ENCODE results near the gene LPCAT1. TPM values are rescaled to one million over a fixed set of nuclear protein-coding genes. Genes with fewer than 3 reads are reported as not detected.

LPCAT1 gene
- total and polyA plus RNA-seq, 2 experiments from 2014 or later = 78.0 to 255 TPM

- H4K20me1 ChIP-seq (replicated peaks; ENCODE audit: insufficient read depth) = no peaks in the 10 kb centered on the region
- peak; percentile 66 for ATAC-seq
- no peak for TF ChIP-seq CREB1 (CRISPR knock-in tag; IDR thresholded peaks at IDR 0.05; ENCODE audit: low read depth)
- TF ChIP-seq CTCF (conservative IDR thresholded peaks at IDR 0.05; ENCODE audit: low read depth in 2 of 2) = no peak
- TF ChIP-seq ZNF331 (CRISPR knock-in tag; IDR thresholded peaks at IDR 0.05; ENCODE audit: low read depth) = no peak
- TF ChIP-seq ZNF462 (CRISPR knock-in tag; IDR thresholded peaks at IDR 0.05) = no peak
- no peak for TF ChIP-seq EZH2phosphoT487 (IDR thresholded peaks at IDR 0.05; ENCODE audit: unreplicated experiment)
- no peak for TF ChIP-seq ETS1 (IDR thresholded peaks at IDR 0.05)
- TF ChIP-seq POLR2AphosphoS5 (IDR thresholded peaks at IDR 0.05; ENCODE audit: low read depth) = no peak
- no peak for TF ChIP-seq REST (IDR thresholded peaks at IDR 0.05; ENCODE audit: unreplicated experiment)
- TF ChIP-seq STAT1 (IDR thresholded peaks at IDR 0.05; ENCODE audit: unreplicated experiment) = no peak
- TF ChIP-seq EZH2 (IDR thresholded peaks at IDR 0.05; ENCODE audit: low read depth, unreplicated experiment) = no peak
- TF ChIP-seq NANOG (IDR thresholded peaks at IDR 0.05; ENCODE audit: borderline replicate concordance) = no peak
- TF ChIP-seq JUNB (IDR thresholded peaks at IDR 0.05; ENCODE audit: unreplicated experiment) = no peak
- TF ChIP-seq ZNF114 (CRISPR knock-in tag; IDR thresholded peaks at IDR 0.05) = no peak
- H3K4me1 Mint-ChIP-seq = peaks cover 3% of the 10 kb centered on the region
- no peaks in the 10 kb centered on the region for H3F3A ChIP-seq (replicated peaks; ENCODE audit: low read depth)
- no peaks in the 10 kb centered on the region for H3K36me3 ChIP-seq (ENCODE audit: insufficient read depth)
- no peaks in the 10 kb centered on the region for H3K4me1 ChIP-seq (ENCODE audit: insufficient read depth)
- H3K4me2 ChIP-seq = no peak overlapping the region
- peak; percentile 44 for DNase-seq (ENCODE audit: low spot score)
- no peak overlapping the region for H3K27ac ChIP-seq (ENCODE audit: low read depth)
- H3K9me2 ChIP-seq (ENCODE audit: insufficient read depth) = no peaks in the 10 kb centered on the region
- peak overlapping the region; percentile 59 for H2AFZ ChIP-seq
- H3K27me3 Mint-ChIP-seq (ENCODE audit: insufficient read depth, low read depth, poor library complexity) = peaks cover 2% of the 10 kb centered on the region
- no peak overlapping the region for H3K4me3 Mint-ChIP-seq
- no peak overlapping the region for H3K27ac Mint-ChIP-seq
- no peaks in the 10 kb centered on the region for H3K79me2 ChIP-seq (replicated peaks; ENCODE audit: insufficient read depth)
- H3K36me3 Mint-ChIP-seq (ENCODE audit: low read depth) = no peaks in the 10 kb centered on the region
- no peaks in the 10 kb centered on the region for H3K9me3 Mint-ChIP-seq
- no peaks in the 10 kb centered on the region for H3K27me3 ChIP-seq (ENCODE audit: insufficient read depth)
- H3K4me3 ChIP-seq = no peak overlapping the region
Observed at GRCh38 chr5:1552521-1553255, 28.9 kb upstream of the LPCAT1 start.

Measured in GM23338 (cell line).